Mesendoderm (in vitro differentiated cells): Measurements from ENCODE around the gene HMOX1.

Experiments
- DNase-seq: peaks from one replicate; pipeline ENCODE4 v3.0.0; 2013
- H2AK5ac ChIP-seq: 2 replicates; pipeline ENCODE4 v1.6.1; 2013; ENCODE audit warnings: low read length, inconsistent platforms
- H2BK120ac ChIP-seq: 2 replicates; pipeline ENCODE4 v1.6.1; 2013; ENCODE audit warnings: low read depth, mild to moderate bottlenecking, low read length, moderate library complexity, mixed read lengths
- H2BK15ac ChIP-seq: replicated peaks from 2 replicates; pipeline ENCODE4 v1.6.1; 2013; ENCODE audit warnings: low read depth, mild to moderate bottlenecking, moderate library complexity
- H2BK5ac ChIP-seq: 2 replicates; pipeline ENCODE4 v1.6.1; 2013; ENCODE audit warnings: low read length, inconsistent platforms
- H3K18ac ChIP-seq: 2 replicates; pipeline ENCODE4 v1.6.1; 2013; ENCODE audit warnings: mild to moderate bottlenecking, low read length, mixed read lengths
- H3K23ac ChIP-seq: one replicate; pipeline ENCODE4 v1.6.1; 2013; ENCODE audit warnings: low read length
- H3K27ac ChIP-seq: 2 replicates; pipeline ENCODE4 v1.5.1; 2013; ENCODE audit warnings: low read depth, mild to moderate bottlenecking, inconsistent platforms, low read length, moderate library complexity
- H3K27me3 ChIP-seq: 2 replicates; pipeline ENCODE4 v1.6.1; 2013; ENCODE audit warnings: low read length, control low read depth, mild to moderate bottlenecking, inconsistent platforms; ENCODE audit not compliant: insufficient read depth, poor library complexity
- H3K36me3 ChIP-seq: 2 replicates; pipeline ENCODE4 v1.6.1; 2013; ENCODE audit warnings: low read length, inconsistent platforms; ENCODE audit not compliant: control insufficient read depth, insufficient read depth
- H3K4ac ChIP-seq: one replicate; pipeline ENCODE4 v1.6.1; 2013; ENCODE audit warnings: low read depth, mild to moderate bottlenecking, low read length, moderate library complexity
- H3K4me1 ChIP-seq: 2 replicates; pipeline ENCODE4 v1.6.1; 2013; ENCODE audit warnings: low read depth, low read length, inconsistent platforms; ENCODE audit not compliant: control insufficient read depth
- H3K4me2 ChIP-seq: 2 replicates; pipeline ENCODE4 v1.6.1; 2013; ENCODE audit warnings: low read length
- H3K4me3 ChIP-seq: 2 replicates; pipeline ENCODE4 v1.5.1; 2013; ENCODE audit warnings: mild to moderate bottlenecking, low read length
- H3K56ac ChIP-seq: one replicate; pipeline ENCODE4 v1.6.1; 2013; ENCODE audit warnings: low read length
- H3K79me1 ChIP-seq: 2 replicates; pipeline ENCODE4 v1.6.1; 2013; ENCODE audit warnings: low read length, inconsistent platforms
- H3K79me2 ChIP-seq: 2 replicates; pipeline ENCODE4 v1.6.1; 2013; ENCODE audit warnings: mild to moderate bottlenecking, low read length; ENCODE audit not compliant: control insufficient read depth, insufficient read depth
- H3K9ac ChIP-seq: 2 replicates; pipeline ENCODE4 v1.6.1; 2013; ENCODE audit warnings: low read length, inconsistent platforms
- H4K5ac ChIP-seq: one replicate; pipeline ENCODE4 v1.6.1; 2013; ENCODE audit warnings: low read length
- H4K8ac ChIP-seq: one replicate; pipeline ENCODE4 v1.6.1; 2013; ENCODE audit warnings: low read depth, mild to moderate bottlenecking, control low read depth, low read length, moderate library complexity
- WGBS: extraction: QIAGEN DNeasy Blood & Tissue Kit; methylation state at CpG from one replicate; pipeline ENCODE4 v1.1.7; 2013; ENCODE audit warnings: low lambda C conversion rate, missing lambda C conversion rate; ENCODE audit not compliant: insufficient coverage; ENCODE audit errors: extremely low coverage; 5-methylcytosine and 5-hydroxymethylcytosine counted together

HMOX1 gene

GRCh38 chr22:35344956-35345690 lies 35.8 kb upstream of the HMOX1 start:
- H3K4me2 ChIP-seq = no peak overlapping the region
- no peak overlapping the region for H3K4ac ChIP-seq
- no peaks in the 10 kb centered on the region for H3K27me3 ChIP-seq
- no peaks in the 10 kb centered on the region for H3K79me1 ChIP-seq
- H3K18ac ChIP-seq = no peak overlapping the region
- H3K23ac ChIP-seq = no peak overlapping the region
- WGBS = no CpG with 5 or more reads among the region's 14 CpGs
- no peaks in the 10 kb centered on the region for H3K4me1 ChIP-seq
- no peak overlapping the region for H3K27ac ChIP-seq
- DNase-seq = no peak
- H3K9ac ChIP-seq = no peak overlapping the region
- no peak overlapping the region for H3K56ac ChIP-seq
- no peak overlapping the region for H4K8ac ChIP-seq
- H3K4me3 ChIP-seq = no peak overlapping the region
- H2BK120ac ChIP-seq = no peak overlapping the region
- H2BK15ac ChIP-seq = no peak overlapping the region
- no peak overlapping the region for H2BK5ac ChIP-seq
- H2AK5ac ChIP-seq = no peak overlapping the region
- no peaks in the 10 kb centered on the region for H3K79me2 ChIP-seq
- no peaks in the 10 kb centered on the region for H3K36me3 ChIP-seq
- no peak overlapping the region for H4K5ac ChIP-seq

GRCh38 chr22:35345808-35346505 lies 34.9 kb upstream of the HMOX1 start:
- Histone ChIP-seq H3K79me1 (no peaks in the 10 kb centered on the region), H4K5ac (no peak overlapping the region), H3K23ac (no peak overlapping the region), H3K18ac (no peak overlapping the region), H3K4me2 (no peak overlapping the region), H2AK5ac (no peak overlapping the region), H2BK120ac (no peak overlapping the region), H3K56ac (no peak overlapping the region), H3K27ac (no peak overlapping the region), H2BK5ac (no peak overlapping the region), H2BK15ac (no peak overlapping the region), H3K4ac (no peak overlapping the region), H4K8ac (no peak overlapping the region), H3K36me3 (no peaks in the 10 kb centered on the region), H3K27me3 (no peaks in the 10 kb centered on the region), H3K4me1 (no peaks in the 10 kb centered on the region), H3K4me3 (no peak overlapping the region), H3K79me2 (no peaks in the 10 kb centered on the region), H3K9ac (no peak overlapping the region)
- DNase-seq = no peak
- WGBS = no CpG with 5 or more reads among the region's 11 CpGs

- no CpG with 5 or more reads among the region's 19 CpGs for WGBS
- Histone ChIP-seq H3K27me3 (no peaks in the 10 kb centered on the region), H3K56ac (no peak overlapping the region), H3K4me2 (no peak overlapping the region), H2BK120ac (no peak overlapping the region), H3K79me1 (no peaks in the 10 kb centered on the region), H3K9ac (no peak overlapping the region), H3K36me3 (no peaks in the 10 kb centered on the region), H4K5ac (no peak overlapping the region), H3K4ac (no peak overlapping the region), H3K4me1 (no peaks in the 10 kb centered on the region), H2AK5ac (no peak overlapping the region), H3K4me3 (no peak overlapping the region), H2BK5ac (no peak overlapping the region), H3K27ac (no peak overlapping the region), H4K8ac (no peak overlapping the region), H3K79me2 (no peaks in the 10 kb centered on the region), H3K23ac (no peak overlapping the region), H2BK15ac (no peak overlapping the region), H3K18ac (no peak overlapping the region)
- DNase-seq = no peak
Measured at GRCh38 chr22:35346596-35347220, 34.2 kb upstream of the HMOX1 start.

GRCh38 chr22:35347462-35347861 lies 33.4 kb upstream of the HMOX1 start:
- no peak overlapping the region for H2BK120ac ChIP-seq
- H3K4ac ChIP-seq = no peak overlapping the region
- H3K23ac ChIP-seq = no peak overlapping the region
- no peaks in the 10 kb centered on the region for H3K36me3 ChIP-seq
- H3K27me3 ChIP-seq = no peaks in the 10 kb centered on the region
- no peak overlapping the region for H3K9ac ChIP-seq
- no peak overlapping the region for H4K8ac ChIP-seq
- no peak overlapping the region for H3K4me3 ChIP-seq
- no peaks in the 10 kb centered on the region for H3K4me1 ChIP-seq
- no peak overlapping the region for H2AK5ac ChIP-seq
- H3K27ac ChIP-seq = no peak overlapping the region
- no peaks in the 10 kb centered on the region for H3K79me2 ChIP-seq
- H2BK15ac ChIP-seq = no peak overlapping the region
- no peak overlapping the region for H4K5ac ChIP-seq
- no peak overlapping the region for H2BK5ac ChIP-seq
- DNase-seq = no peak
- H3K18ac ChIP-seq = no peak overlapping the region
- no peak overlapping the region for H3K56ac ChIP-seq
- no peaks in the 10 kb centered on the region for H3K79me1 ChIP-seq
- WGBS = no CpG with 5 or more reads among the region's 10 CpGs
- no peak overlapping the region for H3K4me2 ChIP-seq

- Histone ChIP-seq H4K8ac (no peak overlapping the region), H2BK5ac (no peak overlapping the region), H2BK15ac (no peak overlapping the region), H3K23ac (no peak overlapping the region), H3K4me3 (no peak overlapping the region), H2BK120ac (no peak overlapping the region), H2AK5ac (no peak overlapping the region), H3K18ac (no peak overlapping the region), H3K79me2 (no peaks in the 10 kb centered on the region), H3K4ac (no peak overlapping the region), H4K5ac (no peak overlapping the region), H3K9ac (no peak overlapping the region), H3K4me1 (no peaks in the 10 kb centered on the region), H3K27ac (no peak overlapping the region), H3K36me3 (no peaks in the 10 kb centered on the region), H3K79me1 (no peaks in the 10 kb centered on the region), H3K27me3 (no peaks in the 10 kb centered on the region), H3K56ac (no peak overlapping the region), H3K4me2 (no peak overlapping the region)
- no peak for DNase-seq
- WGBS = no CpG with 5 or more reads among the region's 18 CpGs
Measured at GRCh38 chr22:35348026-35348590, 32.8 kb upstream of the HMOX1 start.
